H9 (cell line): Measurements from ENCODE around the gene FAM3A. TPM values are rescaled to one million over a fixed set of nuclear protein-coding genes. Genes with fewer than 3 reads are reported as not detected.

Source experiments
- DNase-seq: peaks from one replicate; pipeline ENCODE4 v3.0.0-alpha.2; 2017
- H2AFZ ChIP-seq: one replicate; pipeline ENCODE4 v1.6.1; 2013; ENCODE audit warnings: mild to moderate bottlenecking, low read length, control low read depth, moderate library complexity
- H2AK5ac ChIP-seq: 2 replicates; pipeline ENCODE4 v1.6.1; 2013; ENCODE audit warnings: low read length, control low read depth, mixed read lengths; ENCODE audit not compliant: insufficient read length
- H2BK120ac ChIP-seq: one replicate; pipeline ENCODE4 v1.6.1; 2013; ENCODE audit warnings: low read depth, mild to moderate bottlenecking, low read length, control low read depth, inconsistent platforms; ENCODE audit not compliant: poor library complexity, severe bottlenecking
- H2BK12ac ChIP-seq: 2 replicates; pipeline ENCODE4 v1.6.1; 2013; ENCODE audit warnings: low read length, control low read depth, mixed read lengths, low read depth; ENCODE audit not compliant: insufficient read length
- H2BK15ac ChIP-seq: 2 replicates; pipeline ENCODE4 v1.6.1; 2013; ENCODE audit warnings: low read depth, low read length, control low read depth
- H2BK20ac ChIP-seq: one replicate; pipeline ENCODE4 v1.6.1; 2013; ENCODE audit warnings: low read depth, mild to moderate bottlenecking, low read length, control low read depth, inconsistent platforms; ENCODE audit not compliant: poor library complexity, severe bottlenecking
- H2BK5ac ChIP-seq: 2 replicates; pipeline ENCODE4 v1.6.1; 2013; ENCODE audit warnings: low read length, control low read depth, mixed read lengths; ENCODE audit not compliant: insufficient read length
- H3K14ac ChIP-seq: 2 replicates; pipeline ENCODE4 v1.6.1; 2013; ENCODE audit warnings: low read length, control low read depth; ENCODE audit not compliant: insufficient read depth
- H3K18ac ChIP-seq: 2 replicates; pipeline ENCODE4 v1.6.1; 2013; ENCODE audit warnings: low read depth, mild to moderate bottlenecking, mixed read lengths, low read length, control low read depth; ENCODE audit not compliant: insufficient read length
- H3K23ac ChIP-seq: 2 replicates; pipeline ENCODE4 v1.6.1; 2013; ENCODE audit warnings: low read length, control low read depth, mixed read lengths, low read depth; ENCODE audit not compliant: insufficient read length
- H3K23me2 ChIP-seq: 2 replicates; pipeline ENCODE4 v1.6.1; 2013; ENCODE audit warnings: low read depth, mild to moderate bottlenecking, mixed read lengths, low read length, control low read depth; ENCODE audit not compliant: insufficient read length, poor library complexity, severe bottlenecking
- H3K27ac ChIP-seq: 2 replicates; pipeline ENCODE4 v1.5.1; 2013; ENCODE audit warnings: low read length, control low read depth, mixed read lengths, low read depth; ENCODE audit not compliant: insufficient read length
- H3K27me3 ChIP-seq: 2 replicates; pipeline ENCODE4 v1.6.1; 2013; ENCODE audit warnings: low read length, control low read depth, inconsistent platforms; ENCODE audit not compliant: insufficient read depth
- H3K4ac ChIP-seq: 2 replicates; pipeline ENCODE4 v1.6.1; 2013; ENCODE audit warnings: low read depth, mild to moderate bottlenecking, control low read depth, inconsistent platforms, low read length, moderate library complexity
- H3K4me1 ChIP-seq: 2 replicates; pipeline ENCODE4 v1.6.1; 2013; ENCODE audit warnings: low read length, control low read depth, inconsistent platforms; ENCODE audit not compliant: insufficient read depth
- H3K4me2 ChIP-seq: 2 replicates; pipeline ENCODE4 v1.6.1; 2013; ENCODE audit warnings: low read length, control low read depth, mixed read lengths; ENCODE audit not compliant: insufficient read length, insufficient read depth
- H3K56ac ChIP-seq: 2 replicates; pipeline ENCODE4 v1.6.1; 2013; ENCODE audit warnings: low read depth, mild to moderate bottlenecking, mixed read lengths, low read length, control low read depth; ENCODE audit not compliant: insufficient read length
- H3K79me1 ChIP-seq: 2 replicates; pipeline ENCODE4 v1.6.1; 2013; ENCODE audit warnings: low read depth, mild to moderate bottlenecking, moderate library complexity, low read length, control low read depth, inconsistent platforms; ENCODE audit not compliant: insufficient read depth, poor library complexity, severe bottlenecking
- H3K79me2 ChIP-seq: 2 replicates; pipeline ENCODE4 v1.6.1; 2013; ENCODE audit warnings: low read length, control low read depth, inconsistent platforms; ENCODE audit not compliant: insufficient read depth
- H3K9ac ChIP-seq: 2 replicates; pipeline ENCODE4 v1.6.1; 2013; ENCODE audit warnings: low read length, control low read depth, mixed read lengths; ENCODE audit not compliant: insufficient read length; ENCODE audit errors: extremely low read depth
- H3K9me3 ChIP-seq: one replicate; pipeline ENCODE4 v1.6.1; 2013; ENCODE audit warnings: low read depth, low read length, inconsistent platforms; ENCODE audit not compliant: control insufficient read depth
- H3T11ph ChIP-seq: one replicate; pipeline ENCODE4 v1.6.1; 2013; ENCODE audit warnings: mild to moderate bottlenecking, low read length, control low read depth, inconsistent platforms
- H4K20me1 ChIP-seq: one replicate; pipeline ENCODE4 v1.6.1; 2013; ENCODE audit not compliant: control insufficient read depth, insufficient read length, insufficient read depth
- H4K5ac ChIP-seq: 2 replicates; pipeline ENCODE4 v1.6.1; 2013; ENCODE audit warnings: low read depth, mild to moderate bottlenecking, mixed read lengths, low read length, control low read depth; ENCODE audit not compliant: insufficient read length
- H4K8ac ChIP-seq: replicated peaks from 2 replicates; pipeline ENCODE4 v1.6.1; 2013; ENCODE audit warnings: low read length, control low read depth, mixed read lengths, low read depth; ENCODE audit not compliant: insufficient read length
- H4K91ac ChIP-seq: 2 replicates; pipeline ENCODE4 v1.6.1; 2013; ENCODE audit warnings: low read depth, mild to moderate bottlenecking, moderate library complexity, mixed read lengths, low read length, control low read depth; ENCODE audit not compliant: insufficient read length
- H3K27ac Mint-ChIP-seq, 3 experiments: 2 replicates in 2 of 3; 3 replicates in 1 of 3; pipeline ENCODE4 v1.8.0; 2020 to 2021; ENCODE audit warnings: mixed read lengths in 3 of 3, mild to moderate bottlenecking in 1 of 3, moderate library complexity in 1 of 3
- H3K27me3 Mint-ChIP-seq: 2 replicates; pipeline ENCODE4 v1.8.0; 2021; ENCODE audit warnings: low read depth, mild to moderate bottlenecking, moderate library complexity, mixed read lengths
- H3K36me3 Mint-ChIP-seq, 3 experiments: 2 replicates in 2 of 3; 3 replicates in 1 of 3; pipeline ENCODE4 v1.8.0; 2020 to 2021; ENCODE audit warnings: low read depth in 3 of 3, mixed read lengths in 3 of 3; ENCODE audit not compliant: insufficient read depth in 1 of 3
- H3K4me1 Mint-ChIP-seq, 2 experiments: 2 replicates each; pipeline ENCODE4 v1.8.0; 2020; ENCODE audit warnings: mixed read lengths in 2 of 2
- H3K4me3 Mint-ChIP-seq, 2 experiments: 2 replicates in 1 of 2; 3 replicates in 1 of 2; pipeline ENCODE4 v1.8.0; 2020 to 2021; ENCODE audit warnings: mild to moderate bottlenecking in 2 of 2, mixed read lengths in 2 of 2, moderate library complexity in 1 of 2
- H3K9me3 Mint-ChIP-seq, 2 experiments: 2 replicates in 1 of 2; 3 replicates in 1 of 2; pipeline ENCODE4 v1.8.0; 2020; ENCODE audit warnings: mild to moderate bottlenecking in 2 of 2, mixed read lengths in 2 of 2, moderate library complexity in 1 of 2
- CTCF ChIP-seq: fragments of 200-600 bp; sonication (generic); conservative IDR thresholded peaks from 3 replicates; pipeline ENCODE4 v1.8.0; 2021; ENCODE audit warnings: antibody characterized with exemption, mild to moderate bottlenecking
- WGBS: extraction: QIAGEN DNeasy Blood & Tissue Kit; methylation state at CpG from one replicate; pipeline ENCODE4 v1.1.7; 2013; ENCODE audit warnings: missing lambda C conversion rate, low lambda C conversion rate, mixed read lengths; ENCODE audit not compliant: insufficient read length; ENCODE audit errors: extremely low coverage; 5-methylcytosine and 5-hydroxymethylcytosine counted together
- total RNA-seq: library from RNA; stranded (reverse); gene quantifications from 2 replicates; pipeline ENCODE4 v1.2.1, GENCODE V29; 2021

The FAM3A gene
- total RNA-seq, 1 experiment from 2014 or later = 22.8 TPM

- H2BK15ac ChIP-seq = no peak overlapping the region
- Mint-ChIP-seq H3K9me3 (peaks cover 50 to 68% of the 10 kb centered on the region in 2 experiments), H3K27me3 (peaks cover 2% of the 10 kb centered on the region), H3K4me1 (peaks cover 2 to 8% of the 10 kb centered on the region in 2 experiments; a peak in 3 of 4 replicates), H3K27ac (no peak overlapping the region; a peak in 1 of 7 replicates), H3K4me3 (no peak overlapping the region), H3K36me3 (peaks cover 28 to 54% (median 46%) of the 10 kb centered on the region in 3 experiments)
- no peak overlapping the region for H4K8ac ChIP-seq
- H2AFZ ChIP-seq = no peak overlapping the region
- H2BK20ac ChIP-seq = no peak overlapping the region
- WGBS = no CpG with 5 or more reads among the region's 20 CpGs
- DNase-seq = no peak
- H2BK120ac ChIP-seq = no peak overlapping the region
- no peak overlapping the region for H3K23ac ChIP-seq
- no peak overlapping the region for H3K27ac ChIP-seq
- no peak overlapping the region for H3K4me2 ChIP-seq
- H3K4ac ChIP-seq = no peak overlapping the region
- no peak overlapping the region for H3K9ac ChIP-seq
- H3T11ph ChIP-seq = no peak overlapping the region
- H3K18ac ChIP-seq = no peak overlapping the region
- H2BK12ac ChIP-seq = no peak overlapping the region
- peaks cover 3% of the 10 kb centered on the region for H3K23me2 ChIP-seq
- H3K79me1 ChIP-seq = no peaks in the 10 kb centered on the region
- no peak overlapping the region for H2AK5ac ChIP-seq
- H3K14ac ChIP-seq = no peak overlapping the region
- no peak overlapping the region for H4K5ac ChIP-seq
- H3K27me3 ChIP-seq = no peaks in the 10 kb centered on the region
- TF ChIP-seq CTCF = no peak
- H4K20me1 ChIP-seq = no peaks in the 10 kb centered on the region
- H2BK5ac ChIP-seq = no peak overlapping the region
- no peaks in the 10 kb centered on the region for H3K4me1 ChIP-seq
- H4K91ac ChIP-seq = no peak overlapping the region
- no peaks in the 10 kb centered on the region for H3K79me2 ChIP-seq
- peaks cover 39% of the 10 kb centered on the region for H3K9me3 ChIP-seq
- no peak overlapping the region for H3K56ac ChIP-seq
Measured at GRCh38 chrX:154542723-154543424, 26.8 kb upstream of the FAM3A start.
